Ectodermal cell (in vitro differentiated cells): ENCODE results near the gene TMEM63B.
A peak's percentile ranks its signal among the peaks of the same experiment; 100 is the strongest.

ENCODE experiments used
- H3K27ac ChIP-seq: 2 replicates; pipeline ENCODE4 v1.7.0; 2013; ENCODE audit warnings: mild to moderate bottlenecking, low read depth, low read length; ENCODE audit not compliant: insufficient read depth, poor library complexity, severe bottlenecking
- H3K27me3 ChIP-seq: 2 replicates; pipeline ENCODE4 v1.7.0; 2013; ENCODE audit warnings: mild to moderate bottlenecking, low read length; ENCODE audit not compliant: insufficient read depth, control insufficient read depth, poor library complexity, severe bottlenecking
- H3K36me3 ChIP-seq: one replicate; pipeline ENCODE4 v1.7.0; 2013; ENCODE audit warnings: low read length; ENCODE audit not compliant: control insufficient read depth, insufficient read depth
- H3K4me1 ChIP-seq: one replicate; pipeline ENCODE4 v1.7.0; 2013; ENCODE audit warnings: low read length; ENCODE audit not compliant: control insufficient read depth, insufficient read depth
- H3K4me3 ChIP-seq: 2 replicates; pipeline ENCODE4 v1.7.0; 2013; ENCODE audit warnings: low read depth, low read length, control low read depth; ENCODE audit not compliant: insufficient read depth
- H3K9me3 ChIP-seq: 2 replicates; pipeline ENCODE4 v1.7.0; 2013; ENCODE audit warnings: mild to moderate bottlenecking, low read length, moderate library complexity; ENCODE audit not compliant: control insufficient read depth
- WGBS, 2 experiments: methylation state at CpG; one replicate each; pipeline ENCODE4 v1.1.7; 2013; ENCODE audit warnings: missing lambda C conversion rate in 2 of 2; 5-methylcytosine and 5-hydroxymethylcytosine counted together

TMEM63B gene

DNA sequence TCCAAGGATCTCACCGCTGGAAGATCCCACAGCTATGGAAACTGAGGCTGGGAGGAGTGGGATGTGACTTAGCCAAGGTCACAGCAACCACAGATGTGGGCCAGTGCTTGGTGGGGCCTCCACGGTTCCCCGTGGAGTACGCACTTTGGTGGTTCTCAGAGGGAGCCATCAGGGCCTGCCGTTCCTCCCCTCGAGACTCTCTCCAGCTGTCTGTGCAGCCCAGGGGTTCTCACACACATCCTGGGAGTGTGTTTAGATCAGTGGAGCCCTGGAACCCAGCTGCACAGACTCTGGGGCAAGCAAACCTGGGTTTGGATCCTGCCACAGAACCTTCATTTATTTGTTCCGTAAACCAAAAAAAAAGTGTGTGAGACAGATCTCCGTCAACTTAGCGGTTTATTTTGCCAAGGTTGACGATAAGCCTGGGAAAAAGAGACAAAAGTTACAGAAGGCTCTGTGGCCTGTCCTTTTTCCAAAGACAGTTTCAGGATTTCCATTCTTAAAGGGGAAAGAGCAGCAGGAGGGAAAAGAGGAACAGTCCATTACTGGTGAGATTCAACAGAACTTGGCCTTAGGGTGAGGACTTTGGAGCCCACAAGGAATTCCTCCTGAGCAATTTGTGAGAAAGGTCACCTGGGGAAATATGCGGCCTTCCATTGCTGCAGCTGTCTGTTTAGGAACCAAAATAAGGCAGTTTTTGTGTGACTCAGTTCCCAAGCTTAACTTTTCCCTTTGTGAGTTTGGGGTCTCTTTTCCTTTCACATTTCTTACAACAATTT is 75.8 kb downstream of the TMEM63B start:
- peaks cover 25% of the 10 kb centered on the region for H3K4me1 ChIP-seq
- H3K36me3 ChIP-seq = no peaks in the 10 kb centered on the region
- H3K4me3 ChIP-seq = no peak overlapping the region
- H3K27ac ChIP-seq = peak overlapping the region; percentile 9
- H3K27me3 ChIP-seq = no peaks in the 10 kb centered on the region
- 68 to 70% methylated on average over 11 of the region's 11 CpGs for WGBS, 2 experiments
- H3K9me3 ChIP-seq = no peaks in the 10 kb centered on the region

DNA sequence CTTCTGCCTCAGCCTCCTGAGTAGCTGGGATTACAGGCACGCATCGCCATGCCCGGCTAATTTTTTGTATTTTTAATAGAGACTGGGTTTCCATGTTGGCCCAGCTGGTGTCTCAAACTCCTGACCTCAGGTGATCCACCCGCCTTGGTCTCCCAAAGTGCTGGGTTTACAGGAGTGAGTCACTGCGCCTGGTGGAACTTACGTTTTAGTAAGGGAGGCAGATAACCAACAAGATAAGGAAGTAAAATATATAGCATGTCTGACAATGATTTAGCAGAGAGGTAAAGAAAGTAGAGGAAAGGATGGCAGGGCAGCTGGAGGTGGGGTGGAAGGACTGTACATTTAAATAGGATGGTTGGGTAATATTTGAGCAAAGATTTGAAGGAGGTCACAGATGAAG is 76.6 kb downstream of the TMEM63B start:
- Histone ChIP-seq H3K4me3 (no peak overlapping the region), H3K27me3 (no peaks in the 10 kb centered on the region), H3K4me1 (peaks cover 25% of the 10 kb centered on the region), H3K9me3 (no peaks in the 10 kb centered on the region), H3K27ac (no peak overlapping the region), H3K36me3 (no peaks in the 10 kb centered on the region)
- WGBS, 2 experiments = 93% methylated on average over 6 of the region's 6 CpGs
